Measurements from ENCODE around the gene LDB3. TPM values are rescaled to one million over a fixed set of nuclear protein-coding genes. Genes with fewer than 3 reads are reported as not detected.

LDB3 gene
- total RNA-seq, 2 experiments from 2014 or later = 0.05 to 0.08 TPM

GRCh38 chr10:86708068-86708782 is 39.9 kb downstream of the LDB3 start:
- no peaks in the 10 kb centered on the region for H3K27me3 Mint-ChIP-seq
- no peak for TF ChIP-seq CTCF (IDR thresholded peaks at IDR 0.05)
- no peak for ATAC-seq (ENCODE audit: poor library complexity)
- Histone ChIP-seq H3K9me3 (ENCODE audit: control insufficient read depth in 1 of 2, insufficient read depth in 1 of 2, low read length in 2 of 2) (peaks cover 0 to 9% of the 10 kb centered on the region in 2 experiments), H3K27me3 (ENCODE audit: control insufficient read depth in 1 of 2, insufficient read depth in 2 of 2, low read length in 2 of 2) (no peaks in the 10 kb centered on the region), H3K27ac (ENCODE audit: low read depth in 1 of 2, low read length in 2 of 2) (no peak overlapping the region), H3K36me3 (ENCODE audit: insufficient read depth, low read length) (no peaks in the 10 kb centered on the region), H3K4me1 (ENCODE audit: insufficient read depth, low read length) (peaks cover 17% of the 10 kb centered on the region), H3K4me3 (ENCODE audit: low read length) (no peak overlapping the region)
- no peaks in the 10 kb centered on the region for H3K9me3 Mint-ChIP-seq
- ChIA-PET CTCF (no interaction called here), POLR2A (no interaction called here)
- peaks cover 6% of the 10 kb centered on the region for H3K36me3 Mint-ChIP-seq (ENCODE audit: low read depth)
- H3K4me3 Mint-ChIP-seq = no peak overlapping the region
- intact Hi-C loops (cut with DNase I, micrococcal nuclease) = no loop called here
- peaks cover 14% of the 10 kb centered on the region for H3K4me1 Mint-ChIP-seq (ENCODE audit: low read depth)
- DNase-seq = peak in 1 of 14 experiments; percentile 9
- no peak overlapping the region for H3K27ac Mint-ChIP-seq

GRCh38 chr10:86708783-86709380 is 40.6 kb downstream of the LDB3 start:
- Mint-ChIP-seq H3K4me3 (peak overlapping the region; percentile 15), H3K9me3 (no peaks in the 10 kb centered on the region), H3K27ac (no peak overlapping the region), H3K27me3 (no peaks in the 10 kb centered on the region), H3K36me3 (ENCODE audit: low read depth) (peaks cover 6% of the 10 kb centered on the region), H3K4me1 (ENCODE audit: low read depth) (peaks cover 17% of the 10 kb centered on the region)
- intact Hi-C loops (cut with DNase I, micrococcal nuclease) = no loop called here
- CTCF ChIA-PET = no interaction called here
- Histone ChIP-seq H3K27ac (ENCODE audit: low read depth in 1 of 2, low read length in 2 of 2) (no peak overlapping the region), H3K36me3 (ENCODE audit: insufficient read depth, low read length) (no peaks in the 10 kb centered on the region), H3K27me3 (ENCODE audit: control insufficient read depth in 1 of 2, insufficient read depth in 2 of 2, low read length in 2 of 2) (no peaks in the 10 kb centered on the region), H3K4me3 (ENCODE audit: low read length) (no peak overlapping the region), H3K9me3 (ENCODE audit: control insufficient read depth in 1 of 2, insufficient read depth in 1 of 2, low read length in 2 of 2) (peaks cover 0 to 9% of the 10 kb centered on the region in 2 experiments), H3K4me1 (ENCODE audit: insufficient read depth, low read length) (peaks cover 17% of the 10 kb centered on the region)
- no peak for TF ChIP-seq CTCF (IDR thresholded peaks at IDR 0.05)
- DNase-seq (no peak), ATAC-seq (ENCODE audit: poor library complexity) (no peak)
- POLR2A ChIA-PET = no interaction called here

- peaks cover 20% of the 10 kb centered on the region for H3K4me1 Mint-ChIP-seq (ENCODE audit: low read depth)
- no peaks in the 10 kb centered on the region for H3K36me3 ChIP-seq (ENCODE audit: insufficient read depth, low read length)
- peak overlapping the region; percentile 95 for H3K27ac Mint-ChIP-seq
- no peaks in the 10 kb centered on the region for H3K27me3 ChIP-seq (ENCODE audit: control insufficient read depth in 1 of 2, insufficient read depth in 2 of 2, low read length in 2 of 2)
- no peak overlapping the region for H3K4me3 ChIP-seq (ENCODE audit: low read length)
- H3K4me1 ChIP-seq (ENCODE audit: insufficient read depth, low read length) = peaks cover 17% of the 10 kb centered on the region
- H3K27ac ChIP-seq (ENCODE audit: low read depth in 1 of 2, low read length in 2 of 2) = no peak overlapping the region
- POLR2A ChIA-PET = interaction anchor here (3.0 kb wide), 1 partner anchor 47 kb away, joined by 29 read pairs; the partner anchor contains the start of gene BMPR1A
- H3K9me3 ChIP-seq (ENCODE audit: control insufficient read depth in 1 of 2, insufficient read depth in 1 of 2, low read length in 2 of 2) = peaks cover 0 to 9% of the 10 kb centered on the region in 2 experiments
- DNase-seq = no peak
- H3K36me3 Mint-ChIP-seq (ENCODE audit: low read depth) = peaks cover 6% of the 10 kb centered on the region
- no peak for TF ChIP-seq CTCF (IDR thresholded peaks at IDR 0.05)
- H3K9me3 Mint-ChIP-seq = no peaks in the 10 kb centered on the region
- intact Hi-C loops (cut with DNase I, micrococcal nuclease) = loop anchor here (5.0 kb wide), 6 partner anchors 48 to 383 kb away; partner anchors contain the start of genes BMPR1A (in 1 of the 2) and GLUD1 (in 1 of the 2)
- H3K4me3 Mint-ChIP-seq = peak overlapping the region; percentile 95
- H3K27me3 Mint-ChIP-seq = no peaks in the 10 kb centered on the region
- CTCF ChIA-PET = no interaction called here
- no peak for ATAC-seq (ENCODE audit: poor library complexity)
Measured at GRCh38 chr10:86709396-86710185, 41.3 kb downstream of the LDB3 start.

Measured in CD4-positive, alpha-beta T cell (primary cell).